ENCODE results near the gene TMEM203. TPM values are rescaled to one million over a fixed set of nuclear protein-coding genes. Genes with fewer than 3 reads are reported as not detected.

Gene TMEM203
- total and polyA plus RNA-seq, 2 of the 13 experiments (the other 11 are each of a cell fraction or from before 2014, with no cell fraction given), result 23.4 to 36.7 TPM

- TF ChIP-seq KDM1A (CRISPR knock-in tag; IDR thresholded peaks at IDR 0.05), result no peak
- TF ChIP-seq HNRNPK (IDR thresholded peaks at IDR 0.05; ENCODE audit: low read depth, low read length, poor library complexity, severe bottlenecking), result no peak
- TF ChIP-seq IKZF1 (IDR thresholded peaks at IDR 0.05), result no peak
- TF ChIP-seq ZNF30 (CRISPR knock-in tag; IDR thresholded peaks at IDR 0.05), result no peak
- peak; percentile 99 for TF ChIP-seq SAP130 (CRISPR knock-in tag; IDR thresholded peaks at IDR 0.05; ENCODE audit: low read depth)
- peak; percentile 89 for TF ChIP-seq TAF1 (CRISPR knock-in tag; IDR thresholded peaks at IDR 0.05)
- TF ChIP-seq TCF12 (IDR thresholded peaks at IDR 0.05), result no peak
- no peak for TF ChIP-seq TCF12 (CRISPR knock-in tag; IDR thresholded peaks at IDR 0.05)
- TF ChIP-seq ZNF317 (CRISPR knock-in tag; IDR thresholded peaks at IDR 0.05), result no peak
- no peak for TF ChIP-seq ZFP37 (CRISPR knock-in tag; IDR thresholded peaks at IDR 0.05; ENCODE audit: borderline replicate concordance)
- peak; percentile 100 for TF ChIP-seq ESRRA (CRISPR knock-in tag; IDR thresholded peaks at IDR 0.05; ENCODE audit: low read depth)
- peak; percentile 94 for TF ChIP-seq MYC (CRISPR knock-in tag; IDR thresholded peaks at IDR 0.05; ENCODE audit: borderline replicate concordance)
- peak; percentile 91 for TF ChIP-seq YY1 (IDR thresholded peaks at IDR 0.05; ENCODE audit: insufficient read depth, insufficient replicate concordance, low read depth, low read length)
- TF ChIP-seq PRDM15 (CRISPR knock-in tag; IDR thresholded peaks at IDR 0.05), result peak; percentile 17; the same call in 1 of the 2 replicates
- TF ChIP-seq SNRNP70 (IDR thresholded peaks at IDR 0.05; ENCODE audit: low read depth, low read length), result no peak
- no peak for TF ChIP-seq ZNF678 (CRISPR knock-in tag; IDR thresholded peaks at IDR 0.05)
- TF ChIP-seq U2AF2 (IDR thresholded peaks at IDR 0.05; ENCODE audit: low read depth, low read length), result no peak
- TF ChIP-seq NR1H2 (CRISPR knock-in tag; IDR thresholded peaks at IDR 0.05; ENCODE audit: borderline replicate concordance, low read depth), result no peak
- no peak for TF ChIP-seq ZBTB39 (CRISPR knock-in tag; IDR thresholded peaks at IDR 0.05)
- TF ChIP-seq ZBTB37 (CRISPR knock-in tag; IDR thresholded peaks at IDR 0.05), result no peak
- TF ChIP-seq ATF5 (CRISPR knock-in tag; IDR thresholded peaks at IDR 0.05; ENCODE audit: low read depth), result no peak
- no peak; the same call in 1 of the 2 replicates for TF ChIP-seq ZNF766 (CRISPR knock-in tag; IDR thresholded peaks at IDR 0.05; ENCODE audit: borderline replicate concordance)
- peak; percentile 99 for TF ChIP-seq ELF3 (CRISPR knock-in tag; IDR thresholded peaks at IDR 0.05)
Observed at GRCh38 chr9:137200311-137201204, 4.9 kb downstream of the TMEM203 start, which contains the start of gene TPRN (continued).
